ENCODE measurements around the gene MICAL1. TPM values are rescaled to one million over a fixed set of nuclear protein-coding genes. Genes with fewer than 3 reads are reported as not detected.

MICAL1 gene
- total RNA-seq, 1 experiment from 2014 or later, result 10.8 TPM

GRCh38 chr6:109456710-109457561 is 1.4 kb upstream of the MICAL1 start:
- H3K36me3 ChIP-seq (ENCODE audit: low read depth), result peaks cover 3% of the 10 kb centered on the region; the same call in 1 of the 2 replicates
- H3K4me3 ChIP-seq, result no peak overlapping the region
- no peaks in the 10 kb centered on the region for H3K79me2 ChIP-seq (ENCODE audit: low read depth)
- no peak for DNase-seq
- BruUV-seq (replicated peaks), result TSS peak; percentile 39
- H4K20me1 ChIP-seq (ENCODE audit: insufficient read depth), result no peaks in the 10 kb centered on the region
- no peak for TF ChIP-seq EZH2 (IDR thresholded peaks at IDR 0.05; ENCODE audit: low read depth)
- no peak for TF ChIP-seq CTCF (conservative IDR thresholded peaks at IDR 0.05)
- POLR2A ChIA-PET (ENCODE audit: unreplicated experiment), result interaction anchor here (0.5 to 0.7 kb wide), 3 partner anchors 12 to 524 kb away, joined by 3 to 6 read pairs (median 3); partner anchors contain the start of genes PPIL6 and SMPD2
- H3K9me3 ChIP-seq (ENCODE audit: insufficient read depth, low read depth), result no peaks in the 10 kb centered on the region
- peaks cover 44% of the 10 kb centered on the region; the same call in 1 of the 2 replicates for H3F3A ChIP-seq (ENCODE audit: insufficient read depth, low read depth)
- no peaks in the 10 kb centered on the region for H3K9me2 ChIP-seq (ENCODE audit: insufficient read depth)
- intact Hi-C loops (cut with micrococcal nuclease; ENCODE audit: unreplicated experiment), result loop anchor here (5.0 kb wide), 1 partner anchor 270 kb away; no protein-coding TSS in a partner anchor
- no peaks in the 10 kb centered on the region for H3K27me3 ChIP-seq (ENCODE audit: insufficient read depth, low read depth)
- no peak overlapping the region for H3K27ac ChIP-seq
- peak overlapping the region; percentile 95; the same call in 1 of the 2 replicates for H3K4me2 ChIP-seq
- no peak overlapping the region for H2AFZ ChIP-seq
- H3K4me1 ChIP-seq (replicated peaks; ENCODE audit: insufficient read depth), result no peaks in the 10 kb centered on the region; the same call in 1 of the 2 replicates
- CTCF ChIA-PET, result interaction anchor here (1.0 kb wide), 1 partner anchor 583 kb away, joined by 3 read pairs; no protein-coding TSS in a partner anchor

GRCh38 chr6:109456111-109456583 is 575 bp upstream of the MICAL1 start:
- intact Hi-C loops (cut with micrococcal nuclease; ENCODE audit: unreplicated experiment), result loop anchor here (5.0 kb wide), 1 partner anchor 269 kb away; no protein-coding TSS in a partner anchor
- H3K9me2 ChIP-seq (ENCODE audit: insufficient read depth), result no peaks in the 10 kb centered on the region
- no peaks in the 10 kb centered on the region for H3K79me2 ChIP-seq (ENCODE audit: low read depth)
- H3K27ac ChIP-seq, result no peak overlapping the region
- no peaks in the 10 kb centered on the region; the same call in 1 of the 2 replicates for H3K4me1 ChIP-seq (replicated peaks; ENCODE audit: insufficient read depth)
- peaks cover 43% of the 10 kb centered on the region; the same call in 1 of the 2 replicates for H3F3A ChIP-seq (ENCODE audit: insufficient read depth, low read depth)
- CTCF ChIA-PET, result interaction anchor here (1.0 to 1.2 kb wide), 2 partner anchors 31 to 584 kb away, joined by 3 read pairs; no protein-coding TSS in a partner anchor
- no peaks in the 10 kb centered on the region for H3K27me3 ChIP-seq (ENCODE audit: insufficient read depth, low read depth)
- H3K36me3 ChIP-seq (ENCODE audit: low read depth), result no peaks in the 10 kb centered on the region; the same call in 1 of the 2 replicates
- peak overlapping the region; percentile 77 for H3K4me3 ChIP-seq
- no peak for DNase-seq
- H2AFZ ChIP-seq, result peak overlapping the region; percentile 83
- no peaks in the 10 kb centered on the region for H3K9me3 ChIP-seq (ENCODE audit: insufficient read depth, low read depth)
- H4K20me1 ChIP-seq (ENCODE audit: insufficient read depth), result no peaks in the 10 kb centered on the region
- POLR2A ChIA-PET (ENCODE audit: unreplicated experiment), result interaction anchor here (0.7 kb wide), 1 partner anchor 16 kb away, joined by 3 read pairs; the partner anchor contains the start of genes PPIL6 and SMPD2
- no TSS peak for BruUV-seq (replicated peaks)
- TF ChIP-seq EZH2 (IDR thresholded peaks at IDR 0.05; ENCODE audit: low read depth) (no peak), CTCF (conservative IDR thresholded peaks at IDR 0.05) (no peak)
- H3K4me2 ChIP-seq, result peak overlapping the region; percentile 95

Measured in PC-9 (cell line).